GM21528 (cell line): ENCODE measurements around the gene MRPL19.

ENCODE experiments used
- ATAC-seq: cut with Tn5 transposase; IDR thresholded peaks from one replicate; pipeline ENCODE4 v1.9.1; 2021; ENCODE audit warnings: mild to moderate bottlenecking, moderate library complexity; ENCODE audit not compliant: unreplicated experiment, low FRiP score

Gene MRPL19

GRCh38 chr2:75614162-75614651 lies 32.4 kb upstream of the MRPL19 start:
- ATAC-seq, result no peak

DNA sequence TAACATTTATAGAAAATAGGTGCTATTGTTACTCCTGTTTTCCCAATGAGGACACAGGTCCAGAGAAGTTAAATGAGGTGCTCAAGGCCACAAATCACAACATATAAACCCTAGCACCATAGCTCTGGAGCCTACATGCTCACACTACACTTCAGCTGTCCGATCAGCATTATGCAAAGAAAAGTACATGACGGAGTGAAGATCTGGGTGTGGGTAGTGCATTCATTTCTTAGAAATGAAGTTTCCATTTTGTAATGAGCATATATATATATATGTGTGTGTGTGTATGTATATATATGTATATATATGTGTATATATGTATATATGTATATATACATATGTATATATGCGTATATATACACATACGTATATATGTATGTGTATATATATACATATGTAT lies 30.2 kb upstream of the MRPL19 start:
- no peak for ATAC-seq

DNA sequence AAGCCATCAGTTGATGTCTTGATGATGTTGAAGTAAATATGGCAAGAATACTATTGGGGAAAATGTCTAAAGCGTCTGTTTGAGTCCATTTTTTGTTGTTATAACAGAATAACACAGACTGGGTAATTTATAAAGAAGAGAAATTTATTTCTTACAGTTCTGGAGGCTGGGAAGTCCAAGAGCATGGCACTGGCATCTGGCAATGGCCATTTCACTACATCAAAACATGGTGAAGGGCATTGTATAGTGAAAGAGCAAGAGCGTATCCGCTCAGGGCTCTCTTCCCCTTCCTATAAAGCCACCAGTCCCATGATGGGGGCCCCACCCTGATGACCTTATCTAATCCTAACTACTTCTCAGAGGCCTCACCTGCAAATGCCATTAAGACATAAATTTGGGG lies 29.6 kb upstream of the MRPL19 start:
- ATAC-seq, result no peak

- no peak for ATAC-seq
These were observed 26.4 kb upstream of the MRPL19 start for GRCh38 chr2:75619956-75620740.

- ATAC-seq, result no peak
These were observed 25.4 kb upstream of the MRPL19 start for GRCh38 chr2:75621228-75621627.

GRCh38 chr2:75622500-75622899 lies 24.1 kb upstream of the MRPL19 start:
- ATAC-seq, result no peak

- no peak for ATAC-seq
These were observed 23.7 kb upstream of the MRPL19 start for GRCh38 chr2:75622929-75623328.

- no peak for ATAC-seq
These were observed 18.6 kb upstream of the MRPL19 start for GRCh38 chr2:75627902-75628504.

- ATAC-seq, result no peak
These were observed 14.4 kb upstream of the MRPL19 start for GRCh38 chr2:75632091-75632701.

GRCh38 chr2:75632813-75633212 lies 13.8 kb upstream of the MRPL19 start:
- no peak for ATAC-seq

- ATAC-seq, result no peak
These were observed 13.0 kb upstream of the MRPL19 start for GRCh38 chr2:75633620-75634019.

DNA sequence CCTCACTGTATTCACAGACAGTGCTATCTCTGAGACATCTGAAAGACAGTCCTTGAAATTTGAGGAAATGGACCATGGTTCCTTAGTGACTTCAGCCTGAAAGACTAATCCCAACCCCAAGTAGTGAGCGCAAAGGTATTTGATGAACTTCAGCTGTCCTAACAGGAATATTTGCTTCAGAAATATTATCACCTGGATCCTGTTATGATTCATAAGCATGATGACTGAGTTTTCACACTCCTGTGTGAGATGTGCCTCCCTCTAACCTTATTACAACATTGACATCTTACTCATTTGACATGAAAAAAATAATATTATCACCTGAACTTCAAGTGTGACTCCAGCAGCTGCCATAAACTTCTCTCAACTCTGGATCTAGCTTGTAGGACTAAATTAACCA lies 11.6 kb upstream of the MRPL19 start:
- ATAC-seq, result no peak

DNA sequence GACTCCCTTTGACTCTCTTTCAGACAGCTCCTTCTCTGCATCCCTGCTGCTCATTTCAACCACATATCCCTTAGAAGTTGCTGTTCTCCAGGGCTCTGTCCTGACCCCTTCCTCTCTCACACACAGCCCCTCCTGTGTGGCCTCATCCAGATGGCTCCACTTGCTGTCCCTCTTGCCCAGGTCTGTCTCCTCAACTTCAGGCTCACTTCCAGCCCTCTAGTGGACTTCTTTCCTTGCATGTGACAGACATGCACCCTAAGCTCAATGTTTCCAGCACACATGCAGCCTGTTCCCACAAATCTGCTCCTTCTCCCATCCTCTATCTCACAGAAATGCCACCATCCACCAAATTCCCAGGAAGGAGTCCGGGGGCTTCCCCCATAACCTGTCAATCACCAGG lies 9.0 kb upstream of the MRPL19 start:
- no peak for ATAC-seq

DNA sequence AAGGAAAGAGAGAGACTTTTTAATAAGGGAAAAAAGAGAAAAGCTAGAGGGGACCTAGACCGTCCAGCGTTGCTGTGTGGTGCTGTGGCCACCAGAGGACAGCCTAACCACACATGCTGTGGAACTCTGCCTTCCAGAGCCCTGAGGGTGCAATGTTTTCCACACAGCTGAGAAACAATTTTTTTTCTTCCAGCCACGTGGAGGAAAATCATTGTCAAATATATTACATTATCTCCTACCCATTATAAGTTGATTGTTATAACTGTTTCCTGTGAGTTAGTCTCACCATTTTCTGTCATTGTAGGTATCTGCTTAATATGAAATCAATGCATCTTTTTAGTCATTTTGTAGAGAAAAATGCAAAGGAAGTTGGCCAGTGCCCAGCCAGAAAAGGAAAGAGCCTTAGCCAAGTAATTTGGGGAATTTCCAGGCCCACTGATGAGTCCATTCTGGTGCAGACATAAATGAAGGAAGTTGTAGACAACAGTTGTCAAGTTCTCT lies 5.9 kb upstream of the MRPL19 start:
- ATAC-seq, result peak; percentile 93

DNA sequence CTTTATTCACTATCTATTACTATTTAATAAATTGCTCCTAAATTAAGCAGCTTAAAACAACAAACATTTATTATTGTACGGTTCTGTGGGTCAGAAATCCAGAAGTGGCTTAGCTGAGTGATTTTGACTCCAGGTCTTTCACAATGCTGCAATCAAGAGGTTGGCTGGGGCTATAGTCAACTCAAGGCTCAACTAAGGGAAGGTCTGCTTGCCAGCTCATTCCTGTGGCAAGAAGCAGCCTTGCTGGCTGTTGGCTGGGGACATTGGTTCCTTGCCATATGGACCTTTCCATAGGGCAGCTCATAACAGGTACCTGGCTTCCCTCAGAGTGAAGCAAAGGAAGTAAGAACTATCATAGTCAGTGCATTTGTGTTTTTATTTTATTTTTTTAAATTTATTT lies 5.0 kb upstream of the MRPL19 start:
- no peak for ATAC-seq

DNA sequence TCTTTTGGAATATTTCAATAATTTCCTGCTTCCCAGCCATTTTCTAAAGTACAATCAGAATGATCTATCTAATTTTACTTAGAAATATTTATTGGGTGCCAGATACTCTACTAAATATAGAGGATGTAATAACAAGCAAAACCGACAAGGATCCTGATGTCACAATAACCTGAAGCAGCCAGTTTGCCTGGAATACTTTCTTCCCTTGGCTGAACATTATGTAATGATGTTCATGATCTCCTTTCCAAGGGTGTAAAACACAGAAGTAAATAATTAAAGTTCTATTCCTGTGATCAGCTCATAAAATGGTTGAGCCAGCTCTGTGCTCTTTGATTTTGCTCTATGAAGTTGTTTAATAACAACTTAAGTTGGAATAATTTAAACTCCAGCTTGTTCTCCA lies 2.6 kb upstream of the MRPL19 start:
- no peak for ATAC-seq

DNA sequence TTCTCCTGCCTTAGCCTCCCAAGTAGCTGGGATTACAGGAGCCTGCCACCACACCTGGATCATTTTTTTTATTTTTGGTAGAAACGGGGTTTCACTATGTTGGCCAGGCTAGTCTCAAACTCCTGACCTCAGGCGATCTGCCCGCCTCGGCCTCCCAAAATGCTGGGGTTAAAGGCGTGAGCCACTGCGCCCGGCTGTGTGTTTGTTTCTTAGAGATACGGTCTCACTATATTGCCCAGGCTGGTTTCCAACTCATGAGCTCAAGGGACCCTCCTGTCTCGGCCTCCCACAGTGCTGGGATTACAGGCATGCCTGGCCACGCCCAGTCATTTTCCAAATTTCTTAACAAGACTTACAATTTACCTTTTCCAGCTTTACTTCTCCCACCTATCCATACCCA lies 940 bp upstream of the MRPL19 start:
- ATAC-seq, result no peak

DNA sequence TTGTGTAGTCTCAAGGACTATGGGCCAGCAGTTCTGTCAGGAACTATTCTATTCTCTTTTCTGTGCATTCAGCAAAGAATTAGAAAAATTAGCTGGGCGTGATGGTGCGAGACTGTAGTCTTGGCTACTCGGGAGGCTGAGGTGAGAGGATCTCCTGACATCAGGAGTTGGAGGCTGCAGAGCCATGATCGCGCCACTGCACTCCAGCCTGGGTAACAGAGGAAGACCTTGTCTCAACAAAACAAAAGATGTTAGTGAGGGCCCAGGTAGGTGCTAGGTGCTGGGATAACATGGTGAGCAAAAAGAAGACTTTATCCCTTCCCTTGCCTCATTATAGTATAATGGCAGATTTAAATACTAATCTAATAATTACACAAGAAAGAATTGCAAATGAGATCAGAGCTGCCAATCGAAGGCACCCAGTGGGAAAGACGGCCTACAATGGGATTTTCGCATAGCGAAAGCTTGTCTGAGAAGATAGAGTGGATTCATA lies 447 bp upstream of the MRPL19 start:
- ATAC-seq, result no peak

DNA sequence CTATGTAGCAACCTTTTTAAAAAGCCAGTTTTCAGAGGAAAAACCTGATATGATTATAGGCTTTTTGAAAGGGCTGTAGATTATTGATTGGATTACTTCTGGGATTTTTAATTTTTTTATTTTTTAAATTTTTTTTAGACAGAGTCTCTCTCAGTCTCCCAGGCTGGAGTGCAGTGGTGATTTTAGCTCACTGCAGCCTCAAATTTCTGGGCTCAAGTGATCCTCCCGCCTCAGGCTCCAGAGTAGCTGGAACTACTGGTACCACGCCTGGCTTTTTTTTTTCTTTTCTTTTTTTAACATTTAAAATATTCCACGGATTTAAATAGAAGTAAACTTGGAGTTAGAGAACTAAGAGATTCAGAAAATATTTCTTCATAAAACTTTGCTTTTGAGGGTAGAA lies 1.2 kb downstream of the MRPL19 start:
- no peak for ATAC-seq

- no peak for ATAC-seq
These were observed 7.4 kb downstream of the MRPL19 start for GRCh38 chr2:75654012-75654411.

GRCh38 chr2:75655861-75656260 lies 9.3 kb downstream of the MRPL19 start:
- no peak for ATAC-seq
